Measurements from ENCODE around the gene ENO3.

Gene ENO3

DNA sequence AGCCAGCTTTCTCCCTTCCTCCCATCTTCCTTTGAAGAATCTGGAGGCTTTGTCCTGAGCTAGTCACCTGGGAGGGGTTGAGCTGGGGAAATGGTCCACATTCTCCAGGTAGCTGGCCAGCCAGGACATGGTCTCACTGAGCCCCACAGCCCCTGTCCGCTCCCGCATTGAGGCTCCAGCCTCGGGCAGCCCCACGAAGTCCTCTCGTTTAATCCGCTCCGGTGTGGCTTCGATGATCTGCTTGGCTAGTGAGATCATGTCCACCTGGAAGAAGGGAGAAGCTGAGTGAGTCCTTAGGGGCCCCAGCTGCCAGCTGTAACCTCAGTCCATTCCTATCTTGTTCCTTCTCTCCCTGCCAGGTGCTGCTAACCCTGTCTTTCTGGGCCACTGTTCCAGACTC, 19.4 kb downstream of the ENO3 start:
- H2AFZ ChIP-seq, result no peak overlapping the region
- H3K9ac ChIP-seq, result no peak overlapping the region
- H3K4me1 ChIP-seq, result peaks cover 10% of the 10 kb centered on the region
- H3K36me3 ChIP-seq (ENCODE audit: control insufficient read depth, insufficient read depth, low read length), result no peaks in the 10 kb centered on the region
- no peak overlapping the region for H3K4me2 ChIP-seq (ENCODE audit: low read length)
- H3K27me3 ChIP-seq (ENCODE audit: control insufficient read depth, insufficient read depth, low read length), result no peaks in the 10 kb centered on the region
- TF ChIP-seq, protein P1, sequence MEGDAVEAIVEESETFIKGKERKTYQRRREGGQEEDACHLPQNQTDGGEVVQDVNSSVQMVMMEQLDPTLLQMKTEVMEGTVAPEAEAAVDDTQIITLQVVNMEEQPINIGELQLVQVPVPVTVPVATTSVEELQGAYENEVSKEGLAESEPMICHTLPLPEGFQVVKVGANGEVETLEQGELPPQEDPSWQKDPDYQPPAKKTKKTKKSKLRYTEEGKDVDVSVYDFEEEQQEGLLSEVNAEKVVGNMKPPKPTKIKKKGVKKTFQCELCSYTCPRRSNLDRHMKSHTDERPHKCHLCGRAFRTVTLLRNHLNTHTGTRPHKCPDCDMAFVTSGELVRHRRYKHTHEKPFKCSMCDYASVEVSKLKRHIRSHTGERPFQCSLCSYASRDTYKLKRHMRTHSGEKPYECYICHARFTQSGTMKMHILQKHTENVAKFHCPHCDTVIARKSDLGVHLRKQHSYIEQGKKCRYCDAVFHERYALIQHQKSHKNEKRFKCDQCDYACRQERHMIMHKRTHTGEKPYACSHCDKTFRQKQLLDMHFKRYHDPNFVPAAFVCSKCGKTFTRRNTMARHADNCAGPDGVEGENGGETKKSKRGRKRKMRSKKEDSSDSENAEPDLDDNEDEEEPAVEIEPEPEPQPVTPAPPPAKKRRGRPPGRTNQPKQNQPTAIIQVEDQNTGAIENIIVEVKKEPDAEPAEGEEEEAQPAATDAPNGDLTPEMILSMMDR (IDR thresholded peaks at IDR 0.05), result no peak
- no peaks in the 10 kb centered on the region for H3K9me3 ChIP-seq (ENCODE audit: control insufficient read depth, low read length)
- peaks cover 1% of the 10 kb centered on the region for H3K79me2 ChIP-seq
- no peak overlapping the region for H3K27ac ChIP-seq
- H3K4me3 ChIP-seq (ENCODE audit: low read depth, low read length), result no peak overlapping the region

DNA sequence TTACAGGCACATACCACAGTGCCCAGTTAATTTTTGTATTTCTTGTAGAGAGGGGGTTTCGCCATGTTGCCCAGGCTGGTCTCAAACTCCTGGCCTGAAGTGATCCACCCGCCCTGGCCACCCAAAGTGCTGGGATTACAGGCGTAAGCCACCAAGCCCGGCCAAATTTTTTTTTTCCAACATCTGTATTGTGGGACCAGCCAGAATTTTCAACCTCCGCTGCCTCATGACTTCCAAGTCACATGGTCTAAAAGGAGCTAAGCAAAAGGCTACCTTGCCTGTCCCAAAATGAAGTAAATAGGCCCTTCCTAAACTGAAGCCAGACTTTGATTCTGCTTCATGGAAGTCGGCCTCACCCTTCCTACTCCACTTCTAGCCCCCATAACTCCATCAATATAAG, 20.9 kb downstream of the ENO3 start:
- TF ChIP-seq, protein P1 (IDR thresholded peaks at IDR 0.05), result no peak
- Histone ChIP-seq H3K27ac (no peak overlapping the region), H3K36me3 (ENCODE audit: control insufficient read depth, insufficient read depth, low read length) (no peaks in the 10 kb centered on the region)

DNA sequence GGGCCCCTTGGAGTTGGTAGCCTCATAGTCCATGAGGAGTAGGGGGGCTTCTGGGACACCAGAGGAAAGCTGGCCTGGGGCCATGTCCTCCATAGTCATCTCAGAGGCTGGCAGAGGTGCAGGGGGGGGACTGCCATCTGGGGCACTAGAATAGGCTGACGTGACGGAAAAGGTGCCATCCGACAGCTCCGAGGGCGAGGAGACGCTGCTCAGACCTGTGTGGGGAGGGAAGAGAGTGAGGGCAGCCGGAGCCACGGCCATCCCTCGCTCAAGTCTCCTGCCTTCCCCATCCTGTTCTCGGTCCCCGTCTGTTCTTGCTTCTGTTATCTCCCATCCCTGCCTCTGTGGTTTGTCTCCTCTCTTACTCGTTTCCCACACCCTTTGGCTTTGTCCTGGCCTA, 21.4 kb downstream of the ENO3 start:
- TF ChIP-seq, protein P1 (IDR thresholded peaks at IDR 0.05), result no peak
- H3K27ac ChIP-seq, result no peak overlapping the region

More for the DNA sequence above, 20.9 kb downstream of the ENO3 start:
- no peak overlapping the region for H3K4me2 ChIP-seq (ENCODE audit: low read length)
- H3K9me3 ChIP-seq (ENCODE audit: control insufficient read depth, low read length), result no peaks in the 10 kb centered on the region
- H3K4me3 ChIP-seq (ENCODE audit: low read depth, low read length), result no peak overlapping the region
- H3K27me3 ChIP-seq (ENCODE audit: control insufficient read depth, insufficient read depth, low read length), result no peaks in the 10 kb centered on the region
- no peaks in the 10 kb centered on the region for H3K79me2 ChIP-seq
- H2AFZ ChIP-seq, result no peak overlapping the region
- H3K9ac ChIP-seq, result no peak overlapping the region
- H3K4me1 ChIP-seq, result peaks cover 10% of the 10 kb centered on the region

DNA sequence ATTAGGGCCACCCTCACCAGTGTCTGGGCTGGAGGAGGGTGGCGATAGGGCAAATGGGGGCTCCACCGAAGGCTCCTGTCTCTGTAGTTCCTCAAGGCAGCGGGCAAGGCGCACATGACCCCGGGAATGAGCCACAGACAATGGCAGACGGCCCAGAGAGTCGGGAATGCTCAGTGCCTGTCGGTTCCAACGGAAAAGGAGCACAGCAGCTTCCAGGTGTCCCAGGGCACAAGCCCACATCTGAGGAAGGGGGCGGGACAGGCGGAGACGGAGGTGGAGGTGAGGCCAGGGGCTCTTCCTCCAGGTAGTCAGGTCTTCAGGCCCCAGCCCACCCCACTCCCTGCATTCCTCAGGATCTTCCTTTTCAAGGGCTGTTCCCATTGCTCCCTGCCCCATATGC, 21.8 kb downstream of the ENO3 start:
- H3K4me3 ChIP-seq (ENCODE audit: low read depth, low read length), result no peak overlapping the region

More for the DNA sequence above, 21.4 kb downstream of the ENO3 start:
- Histone ChIP-seq H3K4me2 (ENCODE audit: low read length) (no peak overlapping the region), H3K4me1 (peaks cover 10% of the 10 kb centered on the region), H2AFZ (no peak overlapping the region), H3K36me3 (ENCODE audit: control insufficient read depth, insufficient read depth, low read length) (no peaks in the 10 kb centered on the region), H3K79me2 (no peaks in the 10 kb centered on the region), H3K9ac (no peak overlapping the region), H3K9me3 (ENCODE audit: control insufficient read depth, low read length) (no peaks in the 10 kb centered on the region), H3K4me3 (ENCODE audit: low read depth, low read length) (no peak overlapping the region), H3K27me3 (ENCODE audit: control insufficient read depth, insufficient read depth, low read length) (no peaks in the 10 kb centered on the region)

More for the DNA sequence above, 21.8 kb downstream of the ENO3 start:
- Histone ChIP-seq H3K4me2 (ENCODE audit: low read length) (no peak overlapping the region), H3K4me1 (peaks cover 10% of the 10 kb centered on the region), H2AFZ (no peak overlapping the region), H3K36me3 (ENCODE audit: control insufficient read depth, insufficient read depth, low read length) (no peaks in the 10 kb centered on the region), H3K9ac (no peak overlapping the region), H3K27me3 (ENCODE audit: control insufficient read depth, insufficient read depth, low read length) (no peaks in the 10 kb centered on the region), H3K79me2 (no peaks in the 10 kb centered on the region), H3K27ac (no peak overlapping the region), H3K9me3 (ENCODE audit: control insufficient read depth, low read length) (no peaks in the 10 kb centered on the region)
- TF ChIP-seq, protein P1 (IDR thresholded peaks at IDR 0.05), result no peak
